Brain microvascular endothelial cell (primary cell): ENCODE results near the gene TCF4.

Experiments used
- DNase-seq: peaks from one replicate; pipeline ENCODE4 v3.0.0-alpha.2; 2020
- H3K27ac ChIP-seq: fragments of 250-450 bp; sonication (Bioruptor Pico); 2 replicates; pipeline ENCODE4 v1.5.1; 2020; ENCODE audit warnings: mild to moderate bottlenecking, moderate library complexity
- H3K27me3 ChIP-seq: fragments of 250-450 bp; sonication (Bioruptor Pico); replicated peaks from 2 replicates; pipeline ENCODE4 v1.5.1; 2020; ENCODE audit warnings: mild to moderate bottlenecking
- H3K36me3 ChIP-seq: fragments of 250-450 bp; sonication (Bioruptor Pico); replicated peaks from 2 replicates; pipeline ENCODE4 v1.5.1; 2020; ENCODE audit warnings: mild to moderate bottlenecking
- H3K4me3 ChIP-seq: 2 replicates; pipeline ENCODE4 v1.5.1; 2011; ENCODE audit warnings: low read depth, mild to moderate bottlenecking, control low read depth, low read length, moderate library complexity
- in situ Hi-C: cut with HindIII; loops from 2 replicates; pipeline ENCODE4 v1.10.0; 2017; ENCODE audit warnings: low sequenced_read_pairs, low pct_ligation_motif_present
- TF ChIP-seq, protein P1 (sequence below): IDR thresholded peaks from 2 replicates; pipeline ENCODE4 v1.5.1; 2011; ENCODE audit warnings: low read depth, mild to moderate bottlenecking, moderate library complexity, low read length, control low read depth, inconsistent platforms; ENCODE audit errors: missing control alignments

Gene TCF4

DNA sequence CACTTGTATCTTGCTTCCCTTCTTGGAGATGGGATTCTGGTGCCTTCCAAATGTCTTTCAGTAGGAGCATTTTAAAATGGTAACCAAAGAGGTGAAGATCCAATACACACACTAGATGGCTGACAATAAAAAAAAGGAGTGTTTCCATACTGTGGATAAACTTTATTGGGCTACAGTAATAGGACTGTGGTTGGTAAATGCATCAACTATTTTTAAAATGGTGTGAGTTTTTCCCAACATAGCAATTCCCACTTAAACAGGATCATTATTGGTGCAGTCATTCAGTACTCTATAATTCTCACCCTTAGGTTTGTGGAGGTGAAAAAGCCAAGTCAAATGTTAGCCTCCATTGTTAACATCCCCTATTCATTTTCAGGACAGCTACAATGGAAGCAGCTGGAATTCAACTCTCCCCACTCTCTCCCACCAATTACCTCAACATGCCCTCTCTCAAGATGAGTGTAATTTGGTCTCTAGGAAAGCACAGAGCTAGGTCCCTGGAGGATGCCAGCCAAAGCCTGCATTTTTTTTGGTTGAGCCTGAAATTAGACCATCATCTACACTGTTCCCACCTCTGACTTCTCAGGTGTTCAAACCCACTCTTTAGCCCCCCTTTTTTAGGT, 273.3 kb downstream of the TCF4 start:
- in situ Hi-C loops: no loop called here
- TF ChIP-seq, protein P1, sequence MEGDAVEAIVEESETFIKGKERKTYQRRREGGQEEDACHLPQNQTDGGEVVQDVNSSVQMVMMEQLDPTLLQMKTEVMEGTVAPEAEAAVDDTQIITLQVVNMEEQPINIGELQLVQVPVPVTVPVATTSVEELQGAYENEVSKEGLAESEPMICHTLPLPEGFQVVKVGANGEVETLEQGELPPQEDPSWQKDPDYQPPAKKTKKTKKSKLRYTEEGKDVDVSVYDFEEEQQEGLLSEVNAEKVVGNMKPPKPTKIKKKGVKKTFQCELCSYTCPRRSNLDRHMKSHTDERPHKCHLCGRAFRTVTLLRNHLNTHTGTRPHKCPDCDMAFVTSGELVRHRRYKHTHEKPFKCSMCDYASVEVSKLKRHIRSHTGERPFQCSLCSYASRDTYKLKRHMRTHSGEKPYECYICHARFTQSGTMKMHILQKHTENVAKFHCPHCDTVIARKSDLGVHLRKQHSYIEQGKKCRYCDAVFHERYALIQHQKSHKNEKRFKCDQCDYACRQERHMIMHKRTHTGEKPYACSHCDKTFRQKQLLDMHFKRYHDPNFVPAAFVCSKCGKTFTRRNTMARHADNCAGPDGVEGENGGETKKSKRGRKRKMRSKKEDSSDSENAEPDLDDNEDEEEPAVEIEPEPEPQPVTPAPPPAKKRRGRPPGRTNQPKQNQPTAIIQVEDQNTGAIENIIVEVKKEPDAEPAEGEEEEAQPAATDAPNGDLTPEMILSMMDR: no peak

DNA sequence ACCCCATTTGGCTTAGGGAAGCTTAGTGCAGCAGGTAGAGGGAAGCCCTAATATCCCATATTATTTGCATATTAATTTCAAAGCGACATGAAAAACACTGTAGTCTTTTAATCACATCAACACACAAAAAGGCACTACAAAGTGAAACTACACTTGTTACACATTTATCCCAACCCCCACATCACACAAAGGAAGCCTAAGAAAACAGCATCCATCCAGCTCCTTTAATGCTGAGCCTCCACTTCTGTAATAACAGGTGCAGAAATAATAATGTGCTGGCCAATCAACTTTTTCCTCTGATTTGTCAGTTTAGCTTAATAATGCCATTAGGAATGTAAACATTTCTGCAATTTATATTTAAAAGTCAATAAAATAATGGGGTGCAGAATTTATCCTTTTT, 274.0 kb downstream of the TCF4 start:
- Histone ChIP-seq H3K27ac (no peak overlapping the region), H3K27me3 (no peaks in the 10 kb centered on the region), H3K36me3 (no peaks in the 10 kb centered on the region), H3K4me3 (no peak overlapping the region)
- TF ChIP-seq, protein P1: no peak
- DNase-seq: no peak
- in situ Hi-C loops: no loop called here

More for the DNA sequence above, 273.3 kb downstream of the TCF4 start:
- Histone ChIP-seq H3K27ac (no peak overlapping the region), H3K36me3 (no peaks in the 10 kb centered on the region), H3K27me3 (no peaks in the 10 kb centered on the region), H3K4me3 (no peak overlapping the region)
- DNase-seq: no peak

DNA sequence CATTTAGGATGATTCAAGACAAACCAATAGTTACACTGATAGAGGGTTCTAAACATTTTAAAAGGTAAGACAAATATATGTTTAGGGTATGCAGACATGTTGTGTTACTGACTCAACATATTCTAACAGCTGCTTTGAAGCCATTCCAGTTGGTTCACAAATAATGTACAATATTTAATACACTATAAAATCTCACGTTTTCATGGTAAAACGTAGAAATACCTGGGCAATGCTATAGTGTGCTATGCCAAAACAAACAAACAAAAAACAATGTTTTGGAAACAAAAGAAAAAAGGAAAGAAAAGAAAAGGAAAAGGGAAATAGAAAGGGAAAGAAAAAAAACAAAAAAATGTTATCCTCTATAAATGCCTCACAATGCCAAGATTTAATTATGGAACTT, 277.1 kb downstream of the TCF4 start:
- Histone ChIP-seq H3K27me3 (no peaks in the 10 kb centered on the region), H3K27ac (no peak overlapping the region), H3K36me3 (no peaks in the 10 kb centered on the region), H3K4me3 (no peak overlapping the region)
- no peak for DNase-seq
- TF ChIP-seq, protein P1: no peak
- in situ Hi-C loops: no loop called here

DNA sequence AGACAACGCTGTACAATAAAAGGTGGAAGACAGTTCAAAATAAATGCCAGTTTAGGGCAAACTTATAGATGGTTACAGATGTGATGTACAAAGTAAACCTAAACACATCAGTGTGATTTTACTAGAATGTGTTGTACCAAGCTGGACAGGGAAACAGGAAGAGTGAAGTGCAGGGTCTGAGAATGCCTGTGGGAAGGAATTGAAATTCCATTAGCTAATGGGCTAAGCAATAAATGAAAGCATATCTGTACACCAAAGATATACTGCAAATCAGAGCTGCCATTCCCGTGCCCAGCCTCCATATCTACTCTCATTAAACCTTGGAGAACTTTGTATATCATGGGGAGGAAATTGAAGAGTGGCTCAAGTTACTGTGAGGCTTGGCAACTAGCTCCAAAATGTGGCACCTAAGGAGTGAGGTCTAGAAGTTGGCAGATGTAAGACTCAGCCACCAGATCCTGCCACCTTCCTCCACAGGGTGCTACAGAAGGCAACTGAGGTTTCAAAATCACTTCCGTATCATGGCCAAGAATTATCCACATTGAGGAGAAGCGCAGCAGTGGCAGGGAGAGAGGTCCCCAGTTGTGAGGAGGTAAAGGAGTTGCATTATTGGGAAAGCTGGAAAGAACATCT, 277.8 kb downstream of the TCF4 start:
- TF ChIP-seq, protein P1: no peak
- in situ Hi-C loops: no loop called here
- DNase-seq: no peak
- Histone ChIP-seq H3K4me3 (no peak overlapping the region), H3K27me3 (no peaks in the 10 kb centered on the region), H3K27ac (no peak overlapping the region), H3K36me3 (no peaks in the 10 kb centered on the region)

DNA sequence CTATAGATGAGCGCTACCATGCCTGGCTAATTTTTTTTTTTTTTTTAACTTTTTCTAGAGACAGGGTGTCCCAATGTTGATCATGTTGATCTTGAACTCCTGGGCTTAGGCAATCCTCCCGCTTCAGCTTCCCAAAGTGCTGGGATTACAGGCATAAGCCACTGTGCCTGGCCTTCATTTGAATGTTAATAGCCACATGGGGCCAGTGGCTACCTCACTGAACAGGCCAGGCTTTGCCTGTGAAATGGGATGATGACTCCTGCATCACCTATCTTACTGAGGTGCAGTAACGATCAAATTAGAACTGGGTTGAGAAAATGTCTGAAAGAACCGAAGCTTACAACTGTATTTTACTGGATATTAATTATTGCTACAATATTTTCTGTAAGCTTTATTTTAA, 278.7 kb downstream of the TCF4 start:
- in situ Hi-C loops: no loop called here
- Histone ChIP-seq H3K27ac (no peak overlapping the region), H3K27me3 (no peaks in the 10 kb centered on the region), H3K4me3 (no peak overlapping the region), H3K36me3 (no peaks in the 10 kb centered on the region)
- no peak for DNase-seq
- TF ChIP-seq, protein P1: no peak

DNA sequence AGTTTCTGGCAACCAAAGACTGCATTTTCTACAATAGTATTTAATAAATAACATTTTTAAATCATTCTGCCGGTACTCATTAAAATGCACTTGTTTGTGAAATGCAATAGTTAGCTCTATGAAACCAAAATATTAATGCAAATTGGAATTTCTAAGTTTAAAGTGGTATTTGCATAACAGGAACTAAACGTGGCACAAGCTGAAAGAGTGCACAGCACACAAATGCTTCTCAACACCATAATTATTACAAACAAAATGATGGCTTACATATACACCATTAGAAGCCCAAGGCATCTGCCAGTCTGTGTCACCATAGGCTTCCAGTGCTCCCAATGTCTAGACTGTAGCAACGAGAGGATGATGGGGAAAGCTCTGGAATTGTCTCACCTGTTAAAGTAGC, 280.5 kb downstream of the TCF4 start:
- in situ Hi-C loops: no loop called here
- TF ChIP-seq, protein P1: no peak
- no peaks in the 10 kb centered on the region for H3K27me3 ChIP-seq
- H3K36me3 ChIP-seq: no peaks in the 10 kb centered on the region
- no peak overlapping the region for H3K27ac ChIP-seq
- DNase-seq: no peak
- H3K4me3 ChIP-seq: no peak overlapping the region
